Stimulated activated naive CD8-positive, alpha-beta T cell treated with anti-CD3 and anti-CD28 coated beads, Interleukin-15, Interleukin-2, amounts not matched to agents 100 U/mL and 50 U/mL, for 24 hours (primary cell): Measurements from ENCODE around the gene RPS27L.
"Not testable (repeated sequence)": the region's sequence is repeated elsewhere in the genome, so short reads cannot be mapped to it uniquely, and the experiment has no call there.

ENCODE experiments used
- ATAC-seq: fragments of 150-1000 bp; cut with Tn5 transposase; one replicate; pipeline ENCODE4 v1.10.0; 2021
- DNase-seq: peaks from one replicate; pipeline ENCODE4 v3.0.0; 2021

Gene RPS27L

DNA sequence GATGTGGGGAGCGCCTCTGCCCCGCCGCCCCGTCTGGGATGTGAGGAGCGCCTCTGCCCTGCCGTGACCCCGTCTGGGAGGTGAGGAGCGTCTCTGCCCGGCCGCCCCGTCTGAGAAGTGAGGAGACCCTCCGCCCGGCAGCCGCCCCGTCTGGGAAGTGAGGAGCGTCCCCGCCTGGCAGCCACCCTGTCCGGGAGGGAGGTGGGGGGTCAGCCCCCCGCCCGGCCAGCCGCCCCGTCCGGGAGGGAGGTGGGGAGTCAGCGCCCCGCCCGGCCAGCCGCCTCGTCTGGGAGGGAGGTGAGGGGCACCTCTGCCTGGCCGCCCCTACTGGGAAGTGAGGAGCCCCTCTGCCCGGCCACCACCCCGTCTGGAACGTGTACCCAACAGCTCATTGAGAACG, 58.4 kb downstream of the RPS27L start:
- not testable (repeated sequence) for ATAC-seq, DNase-seq
